ENCODE data around the gene DAND5.

Gene DAND5

GRCh38 chr19:12994701-12995595 is 25.6 kb downstream of the DAND5 start, which contains the start of gene NFIX:
Gene NFIX, plus strand, starts transcription at chr19:12995475. Its CDS starts 363 bp downstream, at chr19:12995838.
- no peak for DNase-seq

DNA sequence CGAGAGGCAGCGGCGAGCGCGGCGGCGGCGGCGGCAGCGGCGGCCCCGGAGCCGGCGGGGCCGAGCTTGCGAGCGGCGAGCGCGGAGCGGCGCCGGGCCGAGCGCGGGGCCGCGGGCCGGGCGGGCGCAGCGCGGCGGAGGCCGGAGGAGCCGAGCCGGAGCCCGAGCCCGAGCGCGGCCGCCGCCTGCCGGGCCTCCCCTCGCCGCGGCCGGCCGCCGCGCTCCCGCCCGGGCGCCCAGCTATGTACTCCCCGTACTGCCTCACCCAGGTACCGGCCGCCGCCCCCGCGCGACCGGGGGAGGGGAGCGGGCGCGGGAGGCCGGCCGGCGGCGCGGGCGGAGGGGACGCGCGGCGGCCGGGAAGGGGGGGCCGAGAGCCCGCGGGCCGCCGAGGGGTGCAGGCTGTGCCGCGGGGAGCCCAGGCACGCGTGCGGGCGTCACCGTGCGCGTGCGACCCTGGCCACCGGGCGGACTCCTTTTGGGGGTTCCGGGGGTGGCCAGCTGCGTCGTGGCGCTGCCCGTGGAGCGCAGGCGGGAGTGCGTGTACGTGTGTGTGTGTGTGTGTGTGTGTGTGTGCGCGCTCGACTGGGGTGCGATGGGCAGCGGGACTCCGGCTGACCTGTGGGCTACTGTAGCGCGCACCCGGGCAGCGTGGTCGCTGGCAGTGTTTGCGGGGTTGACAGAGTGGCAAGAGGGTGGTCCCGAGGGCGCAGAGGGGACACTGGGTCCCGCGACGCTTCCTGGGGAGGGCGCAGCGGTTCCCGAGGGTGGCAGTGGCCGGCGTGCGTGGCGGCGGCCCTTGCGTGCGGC is 26.4 kb downstream of the DAND5 start:
- DNase-seq, result no peak

- no peak for DNase-seq
Measured at GRCh38 chr19:12996406-12997094, 27.2 kb downstream of the DAND5 start.

DNA sequence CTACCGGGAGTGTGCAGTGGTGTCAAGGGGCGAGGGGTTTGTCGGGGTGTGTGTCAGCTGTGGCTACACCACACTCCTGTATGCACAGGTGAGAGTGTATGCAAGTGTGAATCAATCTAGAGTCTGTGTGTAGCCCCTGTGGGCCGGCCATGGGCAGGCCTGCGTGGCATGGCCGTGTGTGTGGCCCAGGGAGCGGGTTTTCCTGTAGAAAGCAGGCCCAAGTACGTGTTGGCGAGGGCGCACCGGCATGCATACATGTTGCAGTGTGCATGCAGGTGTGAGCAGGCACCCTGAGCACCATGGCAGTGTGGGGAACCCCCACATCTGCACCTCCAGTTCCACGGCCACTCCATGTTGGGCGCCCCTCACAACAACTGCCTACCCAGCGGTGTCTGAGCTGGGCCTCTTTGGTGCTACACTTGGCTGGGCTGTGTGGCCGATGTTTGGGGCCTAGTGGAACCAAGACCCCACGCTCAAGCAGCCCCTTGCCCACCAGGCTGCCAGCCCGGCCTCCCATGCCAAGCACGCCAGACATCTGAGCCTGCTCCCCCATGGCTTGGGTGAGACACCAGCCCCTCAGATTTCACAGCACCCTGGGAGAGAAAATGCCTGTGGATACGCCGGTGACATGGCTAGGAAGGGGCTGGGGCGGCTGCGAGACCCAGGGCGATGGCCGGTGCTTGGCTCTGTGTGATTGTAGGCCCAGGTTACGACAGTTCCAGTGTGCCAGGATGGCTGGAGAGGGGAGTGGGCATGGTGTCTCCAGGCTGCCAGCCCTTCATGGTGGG is 28.0 kb downstream of the DAND5 start:
- DNase-seq, result no peak

DNA sequence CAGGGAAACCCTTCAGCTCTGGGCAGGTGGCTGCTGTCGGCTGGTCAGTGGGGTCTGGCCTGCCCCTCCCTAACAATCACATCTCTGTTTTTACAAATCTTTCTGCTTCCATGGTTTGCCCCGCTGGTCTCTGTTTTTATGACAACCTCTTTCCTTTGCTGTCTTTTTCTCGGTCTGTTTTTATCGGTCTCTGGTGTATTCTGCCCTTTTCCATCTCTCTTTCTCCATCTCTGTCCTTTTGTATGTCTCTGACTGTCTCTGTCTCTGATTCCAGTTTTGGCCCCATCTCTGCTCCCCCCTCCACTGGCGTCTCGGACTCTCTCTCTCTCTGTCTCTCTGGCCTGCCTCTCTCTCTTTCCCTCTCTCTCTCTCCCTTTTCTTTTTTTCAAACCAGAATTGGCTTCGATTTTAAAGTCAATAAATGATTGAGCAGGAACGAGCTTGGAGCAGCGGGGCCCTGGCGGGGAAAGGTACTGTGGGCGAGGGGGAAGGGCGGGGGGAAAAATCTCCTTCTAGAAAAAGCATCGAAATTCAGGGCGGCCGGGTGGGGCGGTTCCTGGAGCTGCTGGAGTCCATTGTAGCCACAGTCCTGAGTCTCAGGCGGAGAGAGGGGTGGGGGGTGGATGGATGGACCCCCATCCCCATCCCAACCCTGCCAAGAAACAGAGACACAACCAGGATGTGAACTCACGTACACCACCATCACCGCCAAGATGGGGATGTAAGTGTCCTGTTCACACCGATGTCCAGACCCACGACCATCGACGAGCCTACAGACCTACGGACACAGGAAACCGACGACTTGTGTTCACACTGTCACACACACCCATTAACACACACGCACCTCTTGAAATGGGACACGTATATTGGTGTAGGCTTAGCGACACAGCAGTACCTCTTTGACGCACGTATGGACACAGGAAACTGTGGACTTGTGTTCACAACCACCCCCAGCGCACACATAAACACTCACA is 28.9 kb downstream of the DAND5 start:
- no peak for DNase-seq

DNA sequence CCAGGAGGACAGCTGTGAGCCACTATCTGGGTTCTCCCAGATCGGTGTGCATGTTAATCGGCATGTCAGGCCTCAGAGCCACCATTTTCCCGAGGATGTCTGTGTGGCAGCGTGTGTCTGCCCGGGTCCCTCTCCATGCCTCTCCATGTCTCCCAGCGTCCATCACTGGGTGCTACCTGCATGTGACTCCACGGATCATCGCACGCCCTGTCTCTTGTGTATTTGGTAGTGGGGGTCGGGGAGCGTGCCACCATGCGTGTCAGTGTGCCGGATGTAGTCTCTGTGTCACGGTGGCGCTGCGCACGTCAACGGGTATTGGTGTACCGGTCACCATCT is 31.8 kb downstream of the DAND5 start:
- no peak for DNase-seq

DNA sequence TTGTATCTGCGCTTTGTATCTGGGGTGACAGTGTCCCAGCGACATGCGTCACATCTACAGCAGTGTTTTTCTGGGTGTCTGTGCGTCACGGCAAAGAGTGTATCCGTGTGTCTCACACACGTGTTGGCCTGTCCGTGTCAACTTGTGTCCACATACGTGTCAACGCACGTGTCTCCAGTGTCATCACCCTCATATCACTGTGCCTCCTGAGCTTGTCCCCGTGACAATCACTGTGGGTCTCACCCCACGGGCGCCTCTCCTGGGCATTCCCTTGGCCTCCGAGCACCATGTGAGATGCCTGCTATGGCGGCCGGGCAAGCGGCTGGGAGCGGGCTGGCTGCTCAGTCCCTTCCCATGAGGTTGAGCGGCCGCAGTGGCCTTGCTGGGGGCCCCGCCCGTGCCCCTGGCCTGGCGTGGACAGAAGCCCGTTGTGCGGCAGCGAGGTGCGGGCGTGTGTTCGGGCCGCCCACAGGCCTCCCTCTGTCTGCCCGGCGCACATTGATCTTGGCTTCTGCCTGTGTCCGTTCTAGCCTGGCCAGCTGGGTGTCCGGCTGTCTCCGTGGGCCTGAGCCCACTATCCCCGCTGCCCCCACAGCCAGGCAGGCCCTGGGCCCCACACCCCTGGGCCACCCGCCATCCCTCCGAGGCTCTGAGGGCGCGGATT is 32.3 kb downstream of the DAND5 start:
- DNase-seq, result no peak

GRCh38 chr19:13002166-13002898 is 33.0 kb downstream of the DAND5 start:
- DNase-seq, result peak; percentile 79

GRCh38 chr19:13003081-13003480 is 33.7 kb downstream of the DAND5 start:
- DNase-seq, result no peak

DNA sequence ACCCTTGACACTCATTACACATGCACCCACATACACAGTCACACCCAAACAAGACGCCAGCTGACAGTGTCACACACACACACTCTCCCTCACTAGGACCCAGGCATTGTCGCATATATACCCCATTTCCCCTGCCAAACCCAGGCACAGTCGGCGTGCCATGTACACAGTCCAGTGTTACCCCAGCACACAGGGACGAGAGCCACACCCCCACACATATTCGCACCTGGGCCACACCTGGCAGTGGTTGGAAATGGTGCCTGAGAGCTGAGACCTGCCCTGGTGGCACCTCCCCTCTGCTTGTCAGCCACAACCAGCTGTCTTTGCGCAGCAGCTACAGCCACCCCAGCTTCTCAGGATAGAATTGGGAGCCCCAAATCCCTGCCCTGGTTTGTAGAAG is 34.9 kb downstream of the DAND5 start:
- no peak for DNase-seq

- no peak for DNase-seq
Measured at GRCh38 chr19:13005253-13005652, 35.9 kb downstream of the DAND5 start.

DNA sequence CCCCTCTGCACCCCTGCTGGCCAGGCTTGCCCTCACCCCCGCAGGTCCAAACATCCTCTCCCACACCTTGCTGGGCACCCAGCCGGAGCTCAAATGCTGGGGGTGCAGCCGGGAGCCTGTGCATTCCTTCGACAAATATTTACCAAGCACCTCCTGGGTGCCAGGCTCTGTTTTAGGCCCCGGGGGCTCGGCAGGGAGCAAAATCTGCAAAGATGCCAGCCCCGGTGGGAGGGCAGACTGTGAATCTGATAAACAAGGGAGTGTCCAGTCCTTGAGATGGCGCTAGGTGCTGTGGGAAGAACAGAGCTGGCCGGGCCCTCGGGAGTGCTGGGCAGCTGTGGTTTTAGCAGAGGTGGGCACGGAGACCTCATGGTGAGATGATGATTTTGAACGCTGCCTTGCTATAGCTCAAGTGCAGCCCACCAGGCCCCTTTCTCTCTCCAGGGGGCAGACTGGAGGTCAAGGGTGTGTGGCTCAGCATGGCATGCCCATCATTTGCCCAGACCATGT is 36.5 kb downstream of the DAND5 start:
- no peak for DNase-seq

- DNase-seq, result no peak
Measured at GRCh38 chr19:13006431-13007281, 37.3 kb downstream of the DAND5 start.

- no peak for DNase-seq
Measured at GRCh38 chr19:13007292-13008045, 38.1 kb downstream of the DAND5 start.

- no peak for DNase-seq
Measured at GRCh38 chr19:13008926-13009787, 39.8 kb downstream of the DAND5 start.

DNA sequence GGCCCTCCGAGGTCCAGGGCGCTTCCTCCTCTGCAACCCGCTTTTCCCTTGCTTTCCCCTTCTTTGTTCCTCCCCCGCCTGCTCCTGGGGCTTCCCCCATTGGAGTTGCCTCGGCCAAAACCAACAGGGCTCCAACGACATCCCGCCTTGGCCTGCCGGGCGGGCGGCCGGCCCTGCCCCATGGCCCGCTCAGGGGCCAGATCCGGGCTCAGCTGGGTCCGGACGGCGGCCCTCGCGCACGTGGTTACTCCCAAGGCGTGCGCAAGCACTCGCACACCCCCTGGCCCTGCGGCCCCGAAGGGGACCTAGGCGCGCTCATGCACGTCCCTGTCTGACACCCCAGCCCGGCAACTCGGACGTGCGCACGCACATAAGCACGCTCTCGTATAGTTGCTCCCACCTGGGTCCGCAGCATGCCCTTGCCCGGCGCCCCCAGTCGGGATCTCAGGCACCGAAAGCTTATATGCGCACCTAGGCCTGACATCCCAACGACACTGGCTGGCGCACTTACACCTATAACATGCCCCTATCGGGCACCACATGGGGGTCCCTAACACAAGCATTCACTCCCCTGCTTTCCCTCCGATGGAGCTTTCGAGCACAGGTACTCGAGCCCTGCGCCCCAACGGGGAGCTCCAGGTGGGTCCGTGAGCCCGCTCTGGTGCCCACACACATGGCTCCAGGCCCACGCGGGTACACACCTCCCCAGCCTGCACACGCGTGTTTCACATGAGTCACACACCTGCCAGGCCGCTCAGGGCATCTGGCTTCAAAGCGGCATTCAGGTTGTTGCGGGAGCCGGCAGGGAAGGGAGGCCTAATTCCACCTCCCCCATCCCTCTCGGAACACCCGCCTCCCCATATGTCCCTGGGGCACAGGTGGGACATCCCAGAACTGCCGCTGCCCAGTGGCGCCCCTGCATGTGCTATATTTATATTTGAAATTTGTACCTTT is 40.9 kb downstream of the DAND5 start:
- DNase-seq, result no peak

Data from NCI-H1092 treated with DMSO at 0.1 percent for 48 hours (cell line).